ENCODE data around the gene PITRM1. TPM values are rescaled to one million over a fixed set of nuclear protein-coding genes. Genes with fewer than 3 reads are reported as not detected.

PITRM1 gene
- total and polyA plus RNA-seq, 2 donors (not counting 3 experiments of a cell fraction or from before 2014, with no cell fraction given): 83.2 to 145 TPM

- Histone ChIP-seq H3K9me3 (replicated peaks; ENCODE audit: control insufficient read depth, insufficient read depth, low read length) (no peaks in the 10 kb centered on the region), H3K79me2 (ENCODE audit: control insufficient read depth, insufficient read depth, low read length) (no peaks in the 10 kb centered on the region), H2AFZ (ENCODE audit: low read depth, low read length) (no peak overlapping the region), H4K20me1 (replicated peaks; ENCODE audit: control insufficient read depth, extremely low read depth, insufficient read depth, low read length) (no peaks in the 10 kb centered on the region), H3K9me1 (replicated peaks; ENCODE audit: control insufficient read depth, extremely low read depth, insufficient read depth, low read length) (no peaks in the 10 kb centered on the region), H3K4me2 (ENCODE audit: insufficient read depth, low read length) (no peak overlapping the region), H3K4me1 (ENCODE audit: control insufficient read depth, extremely low read depth, insufficient read depth, low read length) (no peaks in the 10 kb centered on the region), H3K27me3 (ENCODE audit: control insufficient read depth in 2 of 2, insufficient read depth in 2 of 2, low read length in 2 of 2) (peaks cover 33 to 51% of the 10 kb centered on the region in 2 experiments), H3K27ac (ENCODE audit: insufficient read depth, low read depth, low read length) (no peak overlapping the region), H3K36me3 (ENCODE audit: control insufficient read depth in 2 of 2, extremely low read depth in 1 of 2, insufficient read depth in 2 of 2, low read length in 2 of 2) (no peaks in the 10 kb centered on the region), H3K4me3 (replicated peaks in 1 of 3; ENCODE audit: insufficient read depth in 1 of 3, low read depth in 1 of 3, low read length in 3 of 3) (no peak overlapping the region), H3K9ac (replicated peaks; ENCODE audit: extremely low read depth, insufficient read depth, low read length) (no peak overlapping the region)
- intact Hi-C loops (cut with micrococcal nuclease): no loop called here
- ChIA-PET POLR2A (interaction anchor here (1.5 kb wide), 1 partner anchor 8 kb away, joined by 4 read pairs; the partner anchor contains the start of gene PITRM1), CTCF (interaction anchor here (1.0 kb wide), 1 partner anchor 13 kb away, joined by 4 read pairs; no protein-coding TSS in a partner anchor)
- dilution Hi-C loops (cut with MboI; ENCODE audit: extremely low pct_ligation_motif_present, low sequenced_read_pairs): no loop called here
- BruUV-seq (replicated peaks): no TSS peak
- TF ChIP-seq POLR2AphosphoS5 (IDR thresholded peaks at IDR 0.05; ENCODE audit: insufficient read depth, low read depth, low read length) (no peak), CTCF (IDR thresholded peaks at IDR 0.05; ENCODE audit: extremely low read depth in 1 of 2, insufficient read depth in 1 of 2, low read depth in 1 of 2, low read length in 2 of 2) (no peak), JUN (IDR thresholded peaks at IDR 0.05; ENCODE audit: borderline replicate concordance, insufficient read depth, insufficient read length, low read depth) (no peak), MYC (IDR thresholded peaks at IDR 0.05; ENCODE audit: low read depth, low read length) (no peak), FOS (IDR thresholded peaks at IDR 0.05; ENCODE audit: borderline replicate concordance, insufficient read depth, low read length) (no peak), POLR2A (IDR thresholded peaks at IDR 0.05; ENCODE audit: low read depth, low read length) (no peak), EZH2 (IDR thresholded peaks at IDR 0.05; ENCODE audit: borderline replicate concordance, low read depth, low read length, severe bottlenecking) (no peak), GATA2 (IDR thresholded peaks at IDR 0.05; ENCODE audit: insufficient read depth, insufficient read length, low read depth, low read length) (no peak)
- TF ChIP-seq, protein P1, sequence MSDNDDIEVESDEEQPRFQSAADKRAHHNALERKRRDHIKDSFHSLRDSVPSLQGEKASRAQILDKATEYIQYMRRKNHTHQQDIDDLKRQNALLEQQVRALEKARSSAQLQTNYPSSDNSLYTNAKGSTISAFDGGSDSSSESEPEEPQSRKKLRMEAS (IDR thresholded peaks at IDR 0.05; ENCODE audit: insufficient read depth, insufficient read length): no peak
- DNase-seq (ENCODE audit: low read depth, low spot score): no peak
- FAIRE-seq: no peak
Observed at GRCh38 chr10:3180355-3181025, 7.9 kb upstream of the PITRM1 start.

Measured in endothelial cell of umbilical vein (primary cell).